HFFc6 (cell line): ENCODE measurements around the gene HBS1L. TPM values are rescaled to one million over a fixed set of nuclear protein-coding genes. Genes with fewer than 3 reads are reported as not detected.

Experiments
- DNase-seq: peaks from one replicate; pipeline ENCODE4 v3.0.0-alpha.2; 2018
- H3K27ac Mint-ChIP-seq: 2 replicates; pipeline ENCODE4 v1.8.0; 2020; ENCODE audit warnings: mild to moderate bottlenecking, mixed read lengths
- H3K27me3 Mint-ChIP-seq: 2 replicates; pipeline ENCODE4 v1.8.0; 2021; ENCODE audit warnings: mild to moderate bottlenecking, moderate library complexity, mixed read lengths; ENCODE audit not compliant: insufficient read depth
- H3K36me3 Mint-ChIP-seq: 2 replicates; pipeline ENCODE4 v1.8.0; 2021; ENCODE audit warnings: low read depth, mixed read lengths
- H3K4me1 Mint-ChIP-seq: 2 replicates; pipeline ENCODE4 v1.8.0; 2020; ENCODE audit warnings: low read depth, mixed read lengths
- H3K4me3 Mint-ChIP-seq: 2 replicates; pipeline ENCODE4 v1.8.0; 2020; ENCODE audit warnings: mild to moderate bottlenecking, moderate library complexity, mixed read lengths
- H3K9me3 Mint-ChIP-seq: 2 replicates; pipeline ENCODE4 v1.8.0; 2020; ENCODE audit warnings: mild to moderate bottlenecking, mixed read lengths
- CTCF ChIP-seq: fragments of 200-600 bp; sonication (generic); IDR thresholded peaks from 2 replicates; pipeline ENCODE4 v1.5.0; 2021; ENCODE audit warnings: antibody characterized with exemption, mild to moderate bottlenecking
- total RNA-seq, 6 experiments: library from RNA; stranded (reverse); fragmentation: NEBNext Ultra II Directional; extraction: Animal tissue kit (Norgen Biotek cat#: 25700); gene quantifications; 2 replicates in 1 of 6; 3 replicates in 5 of 6; pipeline ENCODE4 v1.2.3, GENCODE V29; 2021

HBS1L gene
- total RNA-seq, 6 experiments from 2014 or later: 100 to 123 (median 107) TPM

- Mint-ChIP-seq H3K4me1 (peaks cover 10% of the 10 kb centered on the region; the same call in 1 of the 2 replicates), H3K9me3 (no peaks in the 10 kb centered on the region), H3K27ac (no peak overlapping the region), H3K4me3 (no peak overlapping the region), H3K27me3 (peaks cover 26% of the 10 kb centered on the region), H3K36me3 (no peaks in the 10 kb centered on the region)
- no peak for TF ChIP-seq CTCF
- no peak for DNase-seq
Observed at GRCh38 chr6:135095716-135096115, 41.1 kb upstream of the HBS1L start.

- Mint-ChIP-seq H3K4me1 (peaks cover 10% of the 10 kb centered on the region; the same call in 1 of the 2 replicates), H3K27me3 (peaks cover 22% of the 10 kb centered on the region), H3K36me3 (no peaks in the 10 kb centered on the region), H3K9me3 (no peaks in the 10 kb centered on the region), H3K4me3 (no peak overlapping the region), H3K27ac (no peak overlapping the region)
- TF ChIP-seq CTCF: no peak
- no peak for DNase-seq
Observed at GRCh38 chr6:135094403-135094821, 39.8 kb upstream of the HBS1L start.

- Mint-ChIP-seq H3K27ac (no peak overlapping the region), H3K4me1 (peaks cover 17% of the 10 kb centered on the region), H3K36me3 (no peaks in the 10 kb centered on the region), H3K27me3 (peaks cover 22% of the 10 kb centered on the region), H3K4me3 (no peak overlapping the region), H3K9me3 (no peaks in the 10 kb centered on the region)
- TF ChIP-seq CTCF: no peak
- DNase-seq: no peak
Observed at GRCh38 chr6:135093578-135093977, 39.0 kb upstream of the HBS1L start.

GRCh38 chr6:135092724-135093123 lies 38.1 kb upstream of the HBS1L start:
- no peak for DNase-seq
- H3K36me3 Mint-ChIP-seq: no peaks in the 10 kb centered on the region
- H3K4me3 Mint-ChIP-seq: no peak overlapping the region
- no peak for TF ChIP-seq CTCF
- H3K4me1 Mint-ChIP-seq: peaks cover 19% of the 10 kb centered on the region
- peaks cover 22% of the 10 kb centered on the region for H3K27me3 Mint-ChIP-seq
- H3K9me3 Mint-ChIP-seq: no peaks in the 10 kb centered on the region
- H3K27ac Mint-ChIP-seq: no peak overlapping the region

DNA sequence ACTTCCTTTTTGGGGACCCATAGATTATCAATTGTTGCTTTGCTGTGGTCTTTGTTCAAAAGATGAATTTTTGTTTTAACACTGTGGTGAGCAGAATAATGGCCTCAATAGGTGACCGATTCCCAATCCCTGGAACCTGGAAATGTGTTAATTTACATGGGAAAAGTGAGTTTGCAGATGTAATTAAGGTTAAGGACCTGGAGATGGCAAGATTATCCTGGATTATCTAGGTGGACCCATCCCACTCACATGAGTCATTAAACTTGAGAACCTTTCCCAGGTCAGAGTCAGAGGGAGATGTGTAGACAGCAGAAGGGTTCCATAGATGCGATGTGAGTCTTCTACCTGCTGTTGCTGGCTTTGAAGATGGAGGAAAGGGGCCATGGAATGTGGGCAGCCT lies 36.2 kb upstream of the HBS1L start:
- no peak overlapping the region for H3K27ac Mint-ChIP-seq
- no peak for TF ChIP-seq CTCF
- H3K4me1 Mint-ChIP-seq: peaks cover 19% of the 10 kb centered on the region
- H3K27me3 Mint-ChIP-seq: peaks cover 12% of the 10 kb centered on the region
- H3K9me3 Mint-ChIP-seq: no peaks in the 10 kb centered on the region
- no peaks in the 10 kb centered on the region for H3K36me3 Mint-ChIP-seq
- DNase-seq: no peak
- no peak overlapping the region for H3K4me3 Mint-ChIP-seq

DNA sequence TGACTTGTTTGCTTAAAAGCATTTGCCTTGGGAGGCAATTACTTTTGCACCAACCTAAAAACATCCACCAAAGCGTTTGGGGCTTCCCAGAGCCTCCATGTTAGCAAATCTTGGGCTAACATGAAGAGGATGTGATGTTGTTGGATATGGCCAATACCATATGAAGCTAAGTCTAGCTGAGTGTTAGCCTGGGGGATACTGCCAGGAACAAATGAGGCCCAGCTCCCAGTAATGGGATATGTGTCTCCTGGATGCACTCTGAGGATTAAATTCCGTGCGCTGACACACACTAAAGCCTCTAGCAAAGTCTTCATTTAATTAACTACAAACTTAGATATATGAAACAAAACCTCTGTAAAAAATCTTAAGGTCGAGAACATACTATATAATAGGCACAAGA lies 35.3 kb upstream of the HBS1L start:
- Mint-ChIP-seq H3K9me3 (no peaks in the 10 kb centered on the region), H3K4me3 (no peak overlapping the region), H3K27ac (no peak overlapping the region), H3K36me3 (no peaks in the 10 kb centered on the region), H3K27me3 (peaks cover 12% of the 10 kb centered on the region), H3K4me1 (peaks cover 17% of the 10 kb centered on the region)
- no peak for TF ChIP-seq CTCF
- DNase-seq: no peak
